Adrenal gland (tissue), 12 donors: ENCODE results near the gene IQSEC1. TPM values are rescaled to one million over a fixed set of nuclear protein-coding genes. Genes with fewer than 3 reads are reported as not detected.
"Not testable (repeated sequence)": the region's sequence is repeated elsewhere in the genome, so short reads cannot be mapped to it uniquely, and the experiment has no call there.

Experiments
- DNase-seq, 7 donors: peaks; one replicate each; pipeline ENCODE4 v3.0.0-alpha.2; 2019 to 2020
- H3K27ac ChIP-seq, 5 donors: fragments of 200-600 bp; sonication (generic) in 4 of 5; 1 replicate in 3 of 5; 2 replicates in 2 of 5; pipeline versions ENCODE4 v1.5.1 to v1.8.0; 2016 to 2020; ENCODE audit warnings: mild to moderate bottlenecking in 1 of 5
- H3K27me3 ChIP-seq: fragments of 200-600 bp; 2 replicates; pipeline ENCODE4 v1.8.0; 2021
- H3K36me3 ChIP-seq, 2 donors: fragments of 200-600 bp; replicated peaks in 1 of 2; 1 replicate in 1 of 2; 2 replicates in 1 of 2; pipeline versions ENCODE4 v1.5.1 to v1.8.0; 2018 to 2022
- H3K4me1 ChIP-seq, 2 donors: fragments of 200-600 bp; replicated peaks in 1 of 2; 1 replicate in 1 of 2; 2 replicates in 1 of 2; pipeline versions ENCODE4 v1.5.1 to v1.8.0; 2018 to 2021
- H3K4me3 ChIP-seq, 4 donors: fragments of 200-600 bp; sonication (generic) in 3 of 4; one replicate each; pipeline ENCODE4 v1.5.1; 2016 to 2018
- H3K9me3 ChIP-seq, 3 donors: fragments of 200-600 bp; sonication (generic) in 1 of 3; replicated peaks in 1 of 3; 1 replicate in 2 of 3; 2 replicates in 1 of 3; pipeline versions ENCODE4 v1.5.1 to v1.8.0; 2016 to 2021
- POLR2A ChIP-seq, 2 donors: fragments of 450-650 bp; IDR thresholded peaks; one replicate each; pipeline ENCODE4 v1.6.1; 2017; ENCODE audit warnings: antibody characterized with exemption in 2 of 2, mild to moderate bottlenecking in 2 of 2, moderate library complexity in 1 of 2
- WGBS, 4 donors: extraction: QIAGEN DNeasy Blood & Tissue Kit in 2 of 4; methylation state at CpG; one replicate each; pipeline versions ENCODE4 v1.1.5 to v1.1.7; 2013 to 2017; 5-methylcytosine and 5-hydroxymethylcytosine counted together
- intact Hi-C, 2 donors: fragments of 100-400 bp; cut with DNase I; formaldehyde crosslinking; loops; one replicate each; pipeline versions ENCODE4 v1.14.1 to v1.15.0; 2022 to 2023
- polyA plus RNA-seq, 3 donors: library from polyadenylated mRNA; stranded (reverse); fragments of 200-250 nt in 2 of 3; fragments of 350-450 nt in 1 of 3; fragmentation: Illumina TruSeq in 1 of 3; extraction: RNeasy Lipid Tissue Mini Kit (QIAGEN cat#74804) in 1 of 3; gene quantifications; one replicate each; pipeline ENCODE4 v1.2.3, GENCODE V29; 2013 to 2014
- small RNA-seq, 2 donors: library from RNA; depleted of rRNA; stranded (forward); fragments of <200 nt; gene quantifications; one replicate each; pipeline ENCODE3, GENCODE V24; 2016
- total RNA-seq, 9 donors: library from RNA; depleted of rRNA in 4 of 9; stranded (reverse); fragments of >200 nt in 4 of 9; fragments of 120-200 nt in 1 of 9; fragmentation: NEBNext Ultra II Directional in 1 of 9; extraction: Animal tissue kit (Norgen Biotek cat#: 25700) in 1 of 9; gene quantifications; one replicate each; pipeline versions ENCODE4 v1.1.0 to v1.2.4, GENCODE V29; 2013 to 2023
- TF ChIP-seq, protein P1 (sequence below), 6 experiments: fragments of 450-650 bp in 4 of 6; fragments of 200-600 bp in 2 of 6; sonication (generic) in 1 of 6; IDR thresholded peaks; 1 replicate in 5 of 6; 2 replicates in 1 of 6; pipeline versions ENCODE4 v1.5.1 to v1.8.0; 2016 to 2021; ENCODE audit warnings: antibody characterized with exemption in 6 of 6, mild to moderate bottlenecking in 2 of 6, moderate library complexity in 1 of 6
- donor health status: healthy with polysubstance abuse.
- donor health status: Bipolar disorder and iron deficiency.
- donor health status: DM: yes; HTN: yes; CAD: no.
- donor health status: DM: no; HTN: no; CAD: no.
- donor health status: DM: no; HTN: no; CAD: no.
- donor health status: DM: yes; HTN: yes; CAD: no.

Gene IQSEC1
- total and polyA plus RNA-seq, 12 donors: 24.4 to 133 (median 94.2) TPM

- H3K4me1 ChIP-seq: no peaks in the 10 kb centered on the region
- no peaks in the 10 kb centered on the region for H3K36me3 ChIP-seq
- no peak overlapping the region for H3K4me3 ChIP-seq
- H3K27ac ChIP-seq: no peak overlapping the region
- no peak for DNase-seq
- TF ChIP-seq, protein P1, sequence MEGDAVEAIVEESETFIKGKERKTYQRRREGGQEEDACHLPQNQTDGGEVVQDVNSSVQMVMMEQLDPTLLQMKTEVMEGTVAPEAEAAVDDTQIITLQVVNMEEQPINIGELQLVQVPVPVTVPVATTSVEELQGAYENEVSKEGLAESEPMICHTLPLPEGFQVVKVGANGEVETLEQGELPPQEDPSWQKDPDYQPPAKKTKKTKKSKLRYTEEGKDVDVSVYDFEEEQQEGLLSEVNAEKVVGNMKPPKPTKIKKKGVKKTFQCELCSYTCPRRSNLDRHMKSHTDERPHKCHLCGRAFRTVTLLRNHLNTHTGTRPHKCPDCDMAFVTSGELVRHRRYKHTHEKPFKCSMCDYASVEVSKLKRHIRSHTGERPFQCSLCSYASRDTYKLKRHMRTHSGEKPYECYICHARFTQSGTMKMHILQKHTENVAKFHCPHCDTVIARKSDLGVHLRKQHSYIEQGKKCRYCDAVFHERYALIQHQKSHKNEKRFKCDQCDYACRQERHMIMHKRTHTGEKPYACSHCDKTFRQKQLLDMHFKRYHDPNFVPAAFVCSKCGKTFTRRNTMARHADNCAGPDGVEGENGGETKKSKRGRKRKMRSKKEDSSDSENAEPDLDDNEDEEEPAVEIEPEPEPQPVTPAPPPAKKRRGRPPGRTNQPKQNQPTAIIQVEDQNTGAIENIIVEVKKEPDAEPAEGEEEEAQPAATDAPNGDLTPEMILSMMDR (IDR thresholded peaks at IDR 0.05): no peak
- TF ChIP-seq POLR2A (IDR thresholded peaks at IDR 0.05): no peak
- no peaks in the 10 kb centered on the region for H3K27me3 ChIP-seq
- H3K9me3 ChIP-seq: no peaks in the 10 kb centered on the region
- WGBS, 4 donors: 24 to 58% (median 46%) methylated on average over 4 of the region's 4 CpGs
- intact Hi-C loops: no loop called here
Measured at GRCh38 chr3:12854565-12854964, 218.7 kb downstream of the IQSEC1 start.

GRCh38 chr3:12853847-12854246, 219.4 kb downstream of the IQSEC1 start:
- H3K4me3 ChIP-seq, H3K4me1 ChIP-seq, H3K36me3 ChIP-seq, H3K27ac ChIP-seq, DNase-seq, intact Hi-C loops, H3K27me3 ChIP-seq, H3K9me3 ChIP-seq: not testable (repeated sequence)
- WGBS, 4 donors: 75 to 83% (median 81%) methylated on average over 2 of the region's 2 CpGs

GRCh38 chr3:12852201-12852600, 221.0 kb downstream of the IQSEC1 start:
- no peak overlapping the region for H3K4me3 ChIP-seq
- no peaks in the 10 kb centered on the region for H3K36me3 ChIP-seq
- intact Hi-C loops: no loop called here
- no peaks in the 10 kb centered on the region for H3K27me3 ChIP-seq
- H3K9me3 ChIP-seq: no peaks in the 10 kb centered on the region
- H3K27ac ChIP-seq: no peak overlapping the region
- no peaks in the 10 kb centered on the region for H3K4me1 ChIP-seq
- DNase-seq: no peak
- WGBS, 4 donors: 83 to 85% (median 84%) methylated on average over 3 of the region's 3 CpGs
- TF ChIP-seq POLR2A (IDR thresholded peaks at IDR 0.05): no peak
- TF ChIP-seq, protein P1 (IDR thresholded peaks at IDR 0.05): no peak

Small RNA genes lying within 50 kb of the gene (small RNA-seq; reads per million reads assigned to genes)
- gene AC034198.1 (0 reads per million in 2 donors), gene AC069271.1 (0 reads per million in 2 donors)

Other genes with a start within 250 kb of the IQSEC1 start
- 1,000 to 10,000 TPM in 6 of 9 donors, 100 to 1,000 TPM in 3; 695 to 2,605 (median 1,276) TPM for gene RPL32, start 231.9 kb downstream of the IQSEC1 start, total RNA-seq
- 1,000 to 10,000 TPM; 1,244 to 2,745 (median 2,081) TPM for gene RPL32, start 231.9 kb downstream of the IQSEC1 start, polyA plus RNA-seq